Measurements from ENCODE around the gene LRRC14B.

DNA sequence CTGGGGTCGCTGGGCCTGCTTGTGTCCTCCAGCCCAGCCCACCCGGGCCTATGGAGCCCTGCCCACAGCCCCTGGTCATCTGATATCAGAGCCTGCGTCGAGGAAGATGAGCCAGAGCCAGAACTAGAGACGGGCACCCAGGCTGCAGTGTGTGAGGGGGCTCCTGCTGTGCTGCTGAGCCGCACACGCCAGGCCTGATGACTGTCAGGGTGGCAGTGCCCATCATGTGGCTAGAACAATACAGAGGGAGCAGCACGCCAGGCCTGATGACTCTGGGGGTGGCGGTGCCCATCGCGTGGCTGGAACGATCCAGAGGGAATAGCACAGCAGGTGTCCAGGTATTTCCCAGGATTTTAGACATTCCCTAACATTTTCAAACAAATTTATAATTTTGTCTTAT, 9.2 kb upstream of the LRRC14B start:
- TF ChIP-seq, protein P1, sequence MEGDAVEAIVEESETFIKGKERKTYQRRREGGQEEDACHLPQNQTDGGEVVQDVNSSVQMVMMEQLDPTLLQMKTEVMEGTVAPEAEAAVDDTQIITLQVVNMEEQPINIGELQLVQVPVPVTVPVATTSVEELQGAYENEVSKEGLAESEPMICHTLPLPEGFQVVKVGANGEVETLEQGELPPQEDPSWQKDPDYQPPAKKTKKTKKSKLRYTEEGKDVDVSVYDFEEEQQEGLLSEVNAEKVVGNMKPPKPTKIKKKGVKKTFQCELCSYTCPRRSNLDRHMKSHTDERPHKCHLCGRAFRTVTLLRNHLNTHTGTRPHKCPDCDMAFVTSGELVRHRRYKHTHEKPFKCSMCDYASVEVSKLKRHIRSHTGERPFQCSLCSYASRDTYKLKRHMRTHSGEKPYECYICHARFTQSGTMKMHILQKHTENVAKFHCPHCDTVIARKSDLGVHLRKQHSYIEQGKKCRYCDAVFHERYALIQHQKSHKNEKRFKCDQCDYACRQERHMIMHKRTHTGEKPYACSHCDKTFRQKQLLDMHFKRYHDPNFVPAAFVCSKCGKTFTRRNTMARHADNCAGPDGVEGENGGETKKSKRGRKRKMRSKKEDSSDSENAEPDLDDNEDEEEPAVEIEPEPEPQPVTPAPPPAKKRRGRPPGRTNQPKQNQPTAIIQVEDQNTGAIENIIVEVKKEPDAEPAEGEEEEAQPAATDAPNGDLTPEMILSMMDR (IDR thresholded peaks at IDR 0.05; ENCODE audit: insufficient read depth, low read length), result no peak
- TF ChIP-seq POLR2AphosphoS5 (IDR thresholded peaks at IDR 0.05; ENCODE audit: low read depth), result no peak
- TF ChIP-seq, protein P2, sequence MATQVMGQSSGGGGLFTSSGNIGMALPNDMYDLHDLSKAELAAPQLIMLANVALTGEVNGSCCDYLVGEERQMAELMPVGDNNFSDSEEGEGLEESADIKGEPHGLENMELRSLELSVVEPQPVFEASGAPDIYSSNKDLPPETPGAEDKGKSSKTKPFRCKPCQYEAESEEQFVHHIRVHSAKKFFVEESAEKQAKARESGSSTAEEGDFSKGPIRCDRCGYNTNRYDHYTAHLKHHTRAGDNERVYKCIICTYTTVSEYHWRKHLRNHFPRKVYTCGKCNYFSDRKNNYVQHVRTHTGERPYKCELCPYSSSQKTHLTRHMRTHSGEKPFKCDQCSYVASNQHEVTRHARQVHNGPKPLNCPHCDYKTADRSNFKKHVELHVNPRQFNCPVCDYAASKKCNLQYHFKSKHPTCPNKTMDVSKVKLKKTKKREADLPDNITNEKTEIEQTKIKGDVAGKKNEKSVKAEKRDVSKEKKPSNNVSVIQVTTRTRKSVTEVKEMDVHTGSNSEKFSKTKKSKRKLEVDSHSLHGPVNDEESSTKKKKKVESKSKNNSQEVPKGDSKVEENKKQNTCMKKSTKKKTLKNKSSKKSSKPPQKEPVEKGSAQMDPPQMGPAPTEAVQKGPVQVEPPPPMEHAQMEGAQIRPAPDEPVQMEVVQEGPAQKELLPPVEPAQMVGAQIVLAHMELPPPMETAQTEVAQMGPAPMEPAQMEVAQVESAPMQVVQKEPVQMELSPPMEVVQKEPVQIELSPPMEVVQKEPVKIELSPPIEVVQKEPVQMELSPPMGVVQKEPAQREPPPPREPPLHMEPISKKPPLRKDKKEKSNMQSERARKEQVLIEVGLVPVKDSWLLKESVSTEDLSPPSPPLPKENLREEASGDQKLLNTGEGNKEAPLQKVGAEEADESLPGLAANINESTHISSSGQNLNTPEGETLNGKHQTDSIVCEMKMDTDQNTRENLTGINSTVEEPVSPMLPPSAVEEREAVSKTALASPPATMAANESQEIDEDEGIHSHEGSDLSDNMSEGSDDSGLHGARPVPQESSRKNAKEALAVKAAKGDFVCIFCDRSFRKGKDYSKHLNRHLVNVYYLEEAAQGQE (IDR thresholded peaks at IDR 0.05; ENCODE audit: insufficient replicate concordance, low read depth), result no peak
- TF ChIP-seq GABPA (IDR thresholded peaks at IDR 0.05; ENCODE audit: low read depth), result no peak

All from HL-60 (cell line).